VCaP (cell line): ENCODE measurements around the gene TYR.

Experiments used
- H3K27ac ChIP-seq: fragments of 450-650 bp; 2 replicates; pipeline ENCODE4 v1.5.1; 2017
- CTCF ChIP-seq: fragments of 450-650 bp; conservative IDR thresholded peaks from 2 replicates; pipeline ENCODE4 v1.5.1; 2017; ENCODE audit warnings: mild to moderate bottlenecking, moderate library complexity

Gene TYR

GRCh38 chr11:89175796-89176195, 1.9 kb upstream of the TYR start:
- H3K27ac ChIP-seq: no peak overlapping the region
- TF ChIP-seq CTCF: no peak

GRCh38 chr11:89176938-89177337, 737 bp upstream of the TYR start:
- H3K27ac ChIP-seq: no peak overlapping the region
- no peak for TF ChIP-seq CTCF

DNA sequence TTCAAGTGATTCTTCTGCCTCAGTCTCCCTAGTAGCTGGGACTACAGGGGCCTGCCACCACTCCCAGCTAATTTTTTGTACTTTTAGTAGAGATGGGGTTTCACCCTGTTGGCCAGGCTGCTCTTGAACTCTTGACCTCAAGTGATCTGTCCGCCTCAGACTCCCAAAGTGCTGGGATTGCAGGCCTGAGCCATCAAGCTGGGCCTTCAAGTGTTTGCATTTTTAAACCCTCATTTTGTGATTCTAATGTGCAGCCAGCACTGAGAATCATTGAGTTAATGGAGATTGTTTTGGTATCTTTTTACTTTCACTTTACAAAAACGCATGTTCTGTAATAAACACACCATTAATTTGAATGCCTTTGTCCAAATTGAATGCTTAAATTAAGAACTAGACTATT, 3.4 kb downstream of the TYR start:
- no peak for TF ChIP-seq CTCF
- no peak overlapping the region for H3K27ac ChIP-seq

DNA sequence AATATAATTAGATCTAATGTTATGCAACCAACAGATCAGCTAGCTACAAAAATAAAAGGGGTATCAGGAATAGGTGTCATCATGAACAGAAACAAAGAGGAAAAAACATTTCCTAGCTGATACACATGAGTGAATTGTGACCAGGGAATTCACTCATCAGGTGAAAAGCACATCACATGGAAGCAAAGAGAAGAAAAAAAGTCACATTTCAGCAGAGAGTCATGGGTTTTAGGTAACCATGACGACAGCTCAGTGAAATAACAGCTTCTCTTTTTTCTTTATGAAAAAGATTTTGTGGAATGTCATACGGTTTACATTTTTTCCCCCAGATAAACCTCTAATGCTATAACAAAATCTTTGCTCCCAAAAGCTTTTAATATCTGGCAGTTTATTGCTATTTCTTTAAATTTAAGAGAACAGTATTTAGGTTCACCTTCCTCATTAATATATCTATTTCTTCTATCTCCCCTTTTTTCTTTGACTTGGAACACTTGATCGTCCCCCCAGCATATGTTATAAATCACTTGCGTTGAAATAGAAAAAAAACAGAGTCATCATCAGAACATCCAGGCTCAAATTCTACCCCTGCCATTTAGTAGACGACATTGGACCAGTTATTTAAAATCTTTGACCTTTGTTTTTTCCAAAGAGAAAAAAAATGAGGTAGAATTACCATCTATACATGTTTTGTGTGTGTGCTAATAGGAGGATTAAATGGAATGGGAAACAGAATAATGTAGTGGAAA, 5.3 kb downstream of the TYR start:
- no peak overlapping the region for H3K27ac ChIP-seq
- TF ChIP-seq CTCF: no peak

GRCh38 chr11:89184021-89184420, 6.3 kb downstream of the TYR start:
- TF ChIP-seq CTCF: no peak
- no peak overlapping the region for H3K27ac ChIP-seq

DNA sequence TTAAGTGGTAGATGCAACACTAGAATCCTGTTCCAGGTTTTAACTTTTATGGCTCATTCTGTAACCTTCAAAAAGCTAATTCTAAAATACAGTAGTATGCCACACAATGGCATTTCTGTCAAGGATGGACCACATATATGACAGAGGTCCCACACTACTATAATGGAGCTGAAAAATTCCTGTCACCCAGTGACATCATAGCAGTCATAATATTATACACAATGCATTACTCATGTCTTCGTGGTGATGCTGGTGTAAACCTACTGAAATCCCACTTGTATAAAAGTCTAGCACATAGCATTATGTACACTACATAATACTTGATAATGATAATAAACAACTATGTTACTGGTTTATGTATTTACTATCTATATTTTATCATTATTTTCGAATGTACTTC, 12.1 kb downstream of the TYR start:
- TF ChIP-seq CTCF: no peak
- H3K27ac ChIP-seq: no peak overlapping the region

GRCh38 chr11:89201138-89201537, 23.5 kb downstream of the TYR start:
- TF ChIP-seq CTCF: no peak
- H3K27ac ChIP-seq: no peak overlapping the region
